Measurements from ENCODE around the gene KRTAP4-16.

DNA sequence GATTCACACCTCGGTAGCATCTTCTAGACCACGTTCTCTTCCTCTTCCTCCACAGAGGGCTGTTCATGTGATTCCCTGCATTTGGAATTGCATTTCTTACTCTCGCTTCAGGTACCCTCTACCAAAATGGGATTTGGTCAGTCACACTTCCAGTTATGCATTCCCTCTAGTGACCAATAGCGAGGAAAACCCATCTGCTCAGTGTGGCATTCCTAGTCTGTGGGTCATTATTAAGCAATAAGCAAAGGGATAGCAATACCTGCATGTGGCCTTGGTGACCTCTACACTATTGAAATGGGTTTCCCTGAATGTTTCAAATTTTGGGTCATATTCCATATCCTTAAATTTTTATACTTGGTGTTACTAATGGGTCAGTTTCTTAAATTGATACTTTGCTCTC lies 48.0 kb upstream of the KRTAP4-16 start:
- TF ChIP-seq, protein P1, sequence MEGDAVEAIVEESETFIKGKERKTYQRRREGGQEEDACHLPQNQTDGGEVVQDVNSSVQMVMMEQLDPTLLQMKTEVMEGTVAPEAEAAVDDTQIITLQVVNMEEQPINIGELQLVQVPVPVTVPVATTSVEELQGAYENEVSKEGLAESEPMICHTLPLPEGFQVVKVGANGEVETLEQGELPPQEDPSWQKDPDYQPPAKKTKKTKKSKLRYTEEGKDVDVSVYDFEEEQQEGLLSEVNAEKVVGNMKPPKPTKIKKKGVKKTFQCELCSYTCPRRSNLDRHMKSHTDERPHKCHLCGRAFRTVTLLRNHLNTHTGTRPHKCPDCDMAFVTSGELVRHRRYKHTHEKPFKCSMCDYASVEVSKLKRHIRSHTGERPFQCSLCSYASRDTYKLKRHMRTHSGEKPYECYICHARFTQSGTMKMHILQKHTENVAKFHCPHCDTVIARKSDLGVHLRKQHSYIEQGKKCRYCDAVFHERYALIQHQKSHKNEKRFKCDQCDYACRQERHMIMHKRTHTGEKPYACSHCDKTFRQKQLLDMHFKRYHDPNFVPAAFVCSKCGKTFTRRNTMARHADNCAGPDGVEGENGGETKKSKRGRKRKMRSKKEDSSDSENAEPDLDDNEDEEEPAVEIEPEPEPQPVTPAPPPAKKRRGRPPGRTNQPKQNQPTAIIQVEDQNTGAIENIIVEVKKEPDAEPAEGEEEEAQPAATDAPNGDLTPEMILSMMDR (conservative IDR thresholded peaks at IDR 0.05), result no peak
- no peak for TF ChIP-seq EZH2 (IDR thresholded peaks at IDR 0.05; ENCODE audit: low read depth)

Data from PC-9 (cell line).